Trophoblast cell (in vitro differentiated cells and primary cell): ENCODE measurements around the gene PPP1R15B.

Experiments
- DNase-seq, 2 donors: peaks; one replicate each; pipeline ENCODE4 v3.0.0-alpha.2; 2016
- H2AFZ ChIP-seq: 2 replicates; pipeline ENCODE4 v1.6.1; 2013; ENCODE audit warnings: low read length, moderate library complexity, mild to moderate bottlenecking; ENCODE audit not compliant: insufficient read depth, poor library complexity
- H2AK5ac ChIP-seq: 2 replicates; pipeline ENCODE4 v1.6.1; 2013; ENCODE audit warnings: mild to moderate bottlenecking, low read length
- H2BK120ac ChIP-seq: 2 replicates; pipeline ENCODE4 v1.6.1; 2013; ENCODE audit warnings: low read length, mild to moderate bottlenecking, moderate library complexity; ENCODE audit not compliant: insufficient read depth, poor library complexity
- H2BK12ac ChIP-seq: 2 replicates; pipeline ENCODE4 v1.6.1; 2013; ENCODE audit warnings: mild to moderate bottlenecking, low read length, moderate library complexity
- H2BK5ac ChIP-seq: 2 replicates; pipeline ENCODE4 v1.6.1; 2013; ENCODE audit warnings: low read length, low read depth, moderate library complexity, mild to moderate bottlenecking; ENCODE audit not compliant: poor library complexity
- H3K14ac ChIP-seq: 2 replicates; pipeline ENCODE4 v1.6.1; 2013; ENCODE audit warnings: mild to moderate bottlenecking, low read length
- H3K18ac ChIP-seq: 2 replicates; pipeline ENCODE4 v1.6.1; 2013; ENCODE audit warnings: mild to moderate bottlenecking, low read length
- H3K23ac ChIP-seq: 2 replicates; pipeline ENCODE4 v1.6.1; 2013; ENCODE audit warnings: low read length
- H3K27ac ChIP-seq: 2 replicates; pipeline ENCODE4 v1.5.1; 2013; ENCODE audit warnings: low read depth, mild to moderate bottlenecking, inconsistent platforms, low read length, moderate library complexity
- H3K27me3 ChIP-seq: 2 replicates; pipeline ENCODE4 v1.6.1; 2013; ENCODE audit warnings: inconsistent platforms, mild to moderate bottlenecking, low read length, moderate library complexity; ENCODE audit not compliant: insufficient read depth
- H3K36me3 ChIP-seq, 2 experiments: 1 replicate in 1 of 2; 2 replicates in 1 of 2; pipeline ENCODE4 v1.6.1; 2013; ENCODE audit warnings: low read length in 2 of 2, mild to moderate bottlenecking in 2 of 2, moderate library complexity in 1 of 2; ENCODE audit not compliant: insufficient read depth in 2 of 2, control insufficient read depth in 1 of 2
- H3K4ac ChIP-seq: 2 replicates; pipeline ENCODE4 v1.6.1; 2013; ENCODE audit warnings: low read depth, mild to moderate bottlenecking, low read length, moderate library complexity
- H3K4me1 ChIP-seq, 2 experiments: 1 replicate in 1 of 2; 2 replicates in 1 of 2; pipeline ENCODE4 v1.6.1; 2013; ENCODE audit warnings: low read length in 2 of 2, mild to moderate bottlenecking in 2 of 2, moderate library complexity in 1 of 2; ENCODE audit not compliant: insufficient read depth in 2 of 2, control insufficient read depth in 1 of 2
- H3K4me2 ChIP-seq: 2 replicates; pipeline ENCODE4 v1.6.1; 2013; ENCODE audit warnings: inconsistent platforms, mild to moderate bottlenecking, low read length, moderate library complexity
- H3K4me3 ChIP-seq: 2 replicates; pipeline ENCODE4 v1.5.1; 2013; ENCODE audit warnings: mild to moderate bottlenecking, low read depth, low read length, inconsistent platforms
- H3K79me1 ChIP-seq: one replicate; pipeline ENCODE4 v1.6.1; 2013; ENCODE audit warnings: low read length
- H3K79me2 ChIP-seq: 2 replicates; pipeline ENCODE4 v1.6.1; 2013; ENCODE audit warnings: low read length, mild to moderate bottlenecking; ENCODE audit not compliant: control insufficient read depth, insufficient read depth, poor library complexity
- H3K9ac ChIP-seq: 2 replicates; pipeline ENCODE4 v1.6.1; 2013; ENCODE audit warnings: mild to moderate bottlenecking, low read length
- H3K9me3 ChIP-seq: 2 replicates; pipeline ENCODE4 v1.6.1; 2013; ENCODE audit warnings: low read depth, mild to moderate bottlenecking, control low read depth, inconsistent platforms, low read length; ENCODE audit not compliant: insufficient read depth
- H4K12ac ChIP-seq: 2 replicates; pipeline ENCODE4 v1.6.1; 2013; ENCODE audit warnings: low read depth, mild to moderate bottlenecking, low read length, moderate library complexity
- H4K8ac ChIP-seq: 2 replicates; pipeline ENCODE4 v1.6.1; 2013; ENCODE audit warnings: low read depth, mild to moderate bottlenecking, low read length, moderate library complexity
- H4K91ac ChIP-seq: one replicate; pipeline ENCODE4 v1.6.1; 2013; ENCODE audit warnings: low read depth, mild to moderate bottlenecking, low read length, moderate library complexity
- WGBS: extraction: QIAGEN DNeasy Blood & Tissue Kit; methylation state at CpG from one replicate; pipeline ENCODE4 v1.1.7; 2013; ENCODE audit warnings: missing lambda C conversion rate; ENCODE audit not compliant: insufficient read length, insufficient coverage; ENCODE audit errors: extremely low coverage; 5-methylcytosine and 5-hydroxymethylcytosine counted together

PPP1R15B gene

DNA sequence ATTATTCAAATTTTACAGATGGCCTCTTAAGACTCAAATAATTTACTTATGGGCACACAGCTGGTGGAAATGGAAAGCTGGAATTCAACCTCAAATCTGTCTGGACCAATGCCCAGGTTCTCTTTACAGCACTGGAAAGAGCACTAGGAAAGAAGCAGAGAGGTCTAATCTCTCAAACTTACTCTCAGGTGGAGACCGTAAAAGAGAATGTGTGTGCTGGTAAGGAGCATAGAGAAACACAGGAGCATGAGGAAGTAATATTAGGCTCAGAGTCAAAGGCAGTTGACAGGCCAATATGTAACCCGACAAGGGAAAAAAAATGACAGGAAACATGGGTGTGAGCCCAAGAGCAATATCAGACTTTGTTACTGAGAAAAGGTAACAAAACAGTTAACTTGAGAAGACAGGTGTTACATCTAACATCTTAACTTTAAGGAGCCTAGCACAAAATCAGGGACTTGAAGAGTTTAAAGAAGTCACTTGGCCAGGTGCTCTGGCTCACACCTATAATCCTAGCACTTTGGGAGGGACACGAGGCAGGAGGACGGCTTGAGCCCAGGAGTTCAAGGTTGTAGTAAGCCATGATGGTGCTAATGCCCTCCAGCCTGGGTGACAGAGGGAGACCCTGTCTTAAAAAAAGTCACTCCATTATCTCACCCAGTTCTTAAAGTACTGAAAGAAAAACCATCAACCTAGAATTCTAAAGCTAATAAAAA is 20.7 kb downstream of the PPP1R15B start:
- no peak overlapping the region for H2BK12ac ChIP-seq
- H3K18ac ChIP-seq: no peak overlapping the region
- no peaks in the 10 kb centered on the region for H3K79me1 ChIP-seq
- H3K23ac ChIP-seq: no peak overlapping the region
- no peak overlapping the region for H2BK120ac ChIP-seq
- H2BK5ac ChIP-seq: no peak overlapping the region
- no peak overlapping the region for H3K9ac ChIP-seq
- H4K12ac ChIP-seq: no peak overlapping the region
- no peak overlapping the region for H4K91ac ChIP-seq
- H3K27ac ChIP-seq: no peak overlapping the region
- no peaks in the 10 kb centered on the region for H3K79me2 ChIP-seq
- H3K4me1 ChIP-seq: no peaks in the 10 kb centered on the region
- H4K8ac ChIP-seq: no peak overlapping the region
- no peaks in the 10 kb centered on the region for H3K36me3 ChIP-seq
- no peak overlapping the region for H3K4me3 ChIP-seq
- H2AFZ ChIP-seq: no peak overlapping the region
- H3K4ac ChIP-seq: no peak overlapping the region
- no peak overlapping the region for H3K4me2 ChIP-seq
- no peaks in the 10 kb centered on the region for H3K9me3 ChIP-seq
- H3K14ac ChIP-seq: no peak overlapping the region
- WGBS: no CpG with 5 or more reads among the region's 4 CpGs
- H3K27me3 ChIP-seq: no peaks in the 10 kb centered on the region
- no peak overlapping the region for H2AK5ac ChIP-seq
- DNase-seq: no peak

DNA sequence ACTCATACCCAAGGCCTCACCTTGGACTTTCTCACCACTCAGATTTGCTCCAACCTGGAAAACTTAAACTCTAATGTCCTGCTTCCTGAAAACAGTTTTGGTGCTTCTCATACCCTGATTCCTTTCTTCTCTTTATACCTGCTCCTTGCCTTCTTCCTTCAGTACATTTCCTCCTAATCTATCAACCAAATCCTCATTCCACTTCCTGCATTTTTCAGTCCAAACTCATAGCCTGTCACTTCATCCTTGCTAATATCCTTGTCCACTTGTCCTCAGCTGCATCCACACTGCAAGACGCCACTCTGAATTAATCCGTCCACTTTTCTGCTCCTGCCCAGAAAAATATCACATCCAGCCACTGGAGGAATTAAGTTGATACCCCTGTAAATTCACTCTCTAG is 25.9 kb downstream of the PPP1R15B start:
- Histone ChIP-seq H2BK12ac (no peak overlapping the region), H3K9ac (no peak overlapping the region), H3K14ac (no peak overlapping the region), H3K4me1 (peaks cover 0 to 3% of the 10 kb centered on the region in 2 experiments), H3K4ac (no peak overlapping the region), H3K4me3 (no peak overlapping the region), H3K23ac (no peak overlapping the region), H3K36me3 (no peaks in the 10 kb centered on the region), H3K79me2 (no peaks in the 10 kb centered on the region), H3K9me3 (no peaks in the 10 kb centered on the region), H3K4me2 (no peak overlapping the region), H4K91ac (no peak overlapping the region), H2AFZ (no peak overlapping the region), H3K79me1 (no peaks in the 10 kb centered on the region), H2BK5ac (no peak overlapping the region), H3K27me3 (no peaks in the 10 kb centered on the region), H4K12ac (no peak overlapping the region), H3K27ac (no peak overlapping the region), H4K8ac (no peak overlapping the region), H2BK120ac (no peak overlapping the region), H2AK5ac (no peak overlapping the region), H3K18ac (no peak overlapping the region)
- WGBS: no CpG with 5 or more reads among the region's 2 CpGs
- DNase-seq: peak in 1 of 2 donors; percentile 12

DNA sequence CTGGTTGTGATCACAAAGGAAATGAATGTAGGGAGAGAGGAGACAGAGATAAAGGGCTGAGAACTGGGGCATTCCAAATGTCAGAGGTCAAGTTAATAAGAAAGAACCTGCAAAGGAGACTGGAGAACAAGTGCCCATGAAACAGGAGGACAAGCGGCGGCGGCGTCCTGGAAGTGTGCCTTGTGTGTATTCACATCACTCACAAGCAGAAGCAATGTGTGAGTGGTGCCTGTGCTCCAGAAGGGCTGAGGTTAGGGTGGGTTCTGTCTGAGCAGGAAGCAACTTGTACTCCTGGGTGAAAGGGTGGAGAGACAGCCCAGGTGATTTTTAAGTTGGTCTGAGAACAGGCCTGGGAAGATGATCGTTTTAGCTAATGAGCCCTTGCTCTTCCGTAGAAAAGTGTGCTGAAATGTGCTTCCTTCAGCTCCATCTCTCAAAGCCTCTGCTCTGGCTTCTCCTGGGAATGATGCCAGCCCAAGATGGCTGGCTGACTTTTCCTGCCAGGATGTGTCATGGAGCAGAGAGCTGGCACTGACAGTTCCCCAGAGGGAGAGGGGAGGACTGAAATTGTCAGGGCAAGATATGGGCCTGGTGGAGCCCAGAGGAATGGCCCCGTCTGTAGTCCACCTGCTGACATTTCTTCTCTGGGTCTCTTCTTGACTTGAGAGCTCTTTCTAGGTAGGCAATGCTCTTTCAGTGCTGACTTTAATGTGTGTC is 26.8 kb downstream of the PPP1R15B start:
- Histone ChIP-seq H4K12ac (no peak overlapping the region), H3K18ac (no peak overlapping the region), H3K36me3 (no peaks in the 10 kb centered on the region), H4K8ac (no peak overlapping the region), H3K27ac (no peak overlapping the region), H2AFZ (no peak overlapping the region), H2BK120ac (no peak overlapping the region), H3K14ac (no peak overlapping the region), H3K9ac (no peak overlapping the region), H3K27me3 (no peaks in the 10 kb centered on the region), H2BK12ac (no peak overlapping the region), H4K91ac (no peak overlapping the region), H3K79me2 (no peaks in the 10 kb centered on the region), H2BK5ac (no peak overlapping the region), H3K4me1 (peaks cover 6% of the 10 kb centered on the region in 2 experiments), H3K23ac (no peak overlapping the region), H3K4ac (no peak overlapping the region), H3K79me1 (no peaks in the 10 kb centered on the region), H2AK5ac (no peak overlapping the region), H3K9me3 (no peaks in the 10 kb centered on the region), H3K4me2 (no peak overlapping the region), H3K4me3 (no peak overlapping the region)
- DNase-seq: peak in 1 of 2 donors; percentile 2
- no CpG with 5 or more reads among the region's 7 CpGs for WGBS

DNA sequence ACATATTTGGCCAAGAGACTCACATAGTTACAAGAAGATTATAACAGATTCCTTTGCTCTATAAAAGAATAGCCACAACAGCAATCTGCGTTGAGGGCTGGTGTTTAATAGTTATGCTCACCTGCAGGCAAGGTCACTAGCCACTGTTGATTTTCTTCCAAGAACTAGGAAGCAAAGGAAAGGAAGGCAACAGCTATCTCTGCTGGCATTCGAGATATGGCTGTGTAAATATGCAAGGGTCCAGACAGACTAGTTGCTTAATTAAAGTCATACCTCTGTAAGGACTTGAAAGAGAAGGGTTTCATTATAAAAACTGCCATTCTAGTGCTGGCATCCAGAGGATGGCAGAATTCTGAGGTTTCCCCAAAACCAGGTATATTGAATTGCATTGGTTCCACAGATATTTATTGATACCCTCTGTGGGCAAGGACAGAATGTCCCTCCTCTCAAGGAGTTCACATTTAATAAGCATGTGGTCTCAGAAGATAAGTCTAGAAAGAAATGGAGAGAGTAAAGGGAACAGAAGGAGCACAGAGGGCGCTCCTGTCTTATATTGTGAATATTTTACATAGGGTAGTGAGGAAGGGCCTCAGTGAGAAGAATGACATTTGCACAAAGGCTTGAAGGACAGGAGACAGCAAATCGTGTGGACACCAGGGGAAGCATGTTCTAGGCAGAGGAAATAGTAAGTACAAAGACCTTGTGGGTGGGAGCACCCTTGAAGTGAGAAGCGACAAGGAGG is 28.3 kb downstream of the PPP1R15B start:
- no CpG with 5 or more reads among the region's 5 CpGs for WGBS

More for the DNA sequence above, 28.3 kb downstream of the PPP1R15B start:
- no peak overlapping the region for H4K8ac ChIP-seq
- no peak overlapping the region for H4K12ac ChIP-seq
- no peak overlapping the region for H2BK5ac ChIP-seq
- H3K36me3 ChIP-seq: no peaks in the 10 kb centered on the region
- H4K91ac ChIP-seq: no peak overlapping the region
- H3K9me3 ChIP-seq: no peaks in the 10 kb centered on the region
- H2BK120ac ChIP-seq: no peak overlapping the region
- H3K9ac ChIP-seq: no peak overlapping the region
- no peak overlapping the region for H3K4me2 ChIP-seq
- no peak overlapping the region for H3K4me3 ChIP-seq
- no peak overlapping the region for H3K27ac ChIP-seq
- no peak overlapping the region for H2BK12ac ChIP-seq
- H3K27me3 ChIP-seq: no peaks in the 10 kb centered on the region
- H2AK5ac ChIP-seq: no peak overlapping the region
- no peak overlapping the region for H3K4ac ChIP-seq
- H3K79me2 ChIP-seq: no peaks in the 10 kb centered on the region
- no peak overlapping the region for H3K14ac ChIP-seq
- peaks cover 1% of the 10 kb centered on the region for H3K79me1 ChIP-seq
- peaks cover 6 to 8% of the 10 kb centered on the region in 2 experiments for H3K4me1 ChIP-seq
- peak in 1 of 2 donors; percentile 43 for DNase-seq
- H3K23ac ChIP-seq: no peak overlapping the region
- H2AFZ ChIP-seq: no peak overlapping the region
- no peak overlapping the region for H3K18ac ChIP-seq
